H1 (cell line): ENCODE measurements around the gene PANX1. TPM values are rescaled to one million over a fixed set of nuclear protein-coding genes. Genes with fewer than 3 reads are reported as not detected.

Experiments used
- CHD7 ChIP-seq: fragments of 300-600 bp; sonication (generic); IDR thresholded peaks from 2 replicates; pipeline ENCODE4 v1.7.1; 2012; ENCODE audit warnings: low read length, moderate library complexity, mild to moderate bottlenecking, inconsistent platforms; ENCODE audit not compliant: insufficient replicate concordance
- EZH2 ChIP-seq: fragments of 200-600 bp; sonication (generic); IDR thresholded peaks from 2 replicates; pipeline ENCODE4 v1.7.1; 2012; ENCODE audit warnings: low read depth, mild to moderate bottlenecking, moderate library complexity, low read length, inconsistent platforms; ENCODE audit not compliant: severe bottlenecking
- GABPA ChIP-seq: IDR thresholded peaks from 2 replicates; pipeline ENCODE4 v1.6.1; 2011; ENCODE audit warnings: mild to moderate bottlenecking, low read length, moderate library complexity, borderline replicate concordance; ENCODE audit not compliant: insufficient read depth
- JUND ChIP-seq: IDR thresholded peaks from 2 replicates; pipeline ENCODE4 v1.6.1; 2011; ENCODE audit warnings: mild to moderate bottlenecking, improper control_type of control experiment, low read length
- NRF1 ChIP-seq: IDR thresholded peaks from 2 replicates; pipeline ENCODE4 v1.6.1; 2011; ENCODE audit warnings: mild to moderate bottlenecking, low read depth, low read length, improper control_type of control experiment
- SIN3A ChIP-seq, 2 experiments: IDR thresholded peaks in 1 of 2; conservative IDR thresholded peaks in 1 of 2; 2 replicates each; pipeline ENCODE4 v1.6.1; 2011 to 2012; ENCODE audit warnings: low read length in 2 of 2, improper control_type of control experiment in 1 of 2, low read depth in 1 of 2, mild to moderate bottlenecking in 1 of 2
- SP2 ChIP-seq: IDR thresholded peaks from 2 replicates; pipeline ENCODE4 v1.6.1; 2012; ENCODE audit warnings: mild to moderate bottlenecking, low read length, inconsistent platforms
- TBP ChIP-seq: IDR thresholded peaks from 2 replicates; pipeline ENCODE4 v1.6.1; 2011; ENCODE audit warnings: low read depth, low read length, improper control_type of control experiment
- YY1 ChIP-seq: IDR thresholded peaks from 2 replicates; pipeline ENCODE4 v1.6.1; 2011; ENCODE audit warnings: low read depth, mild to moderate bottlenecking, low read length
- polyA plus RNA-seq, 7 experiments: library from polyadenylated mRNA; depleted of rRNA in 3 of 7; stranded (reverse) in 5 of 7; unstranded in 2 of 7; fragments of >200 nt in 5 of 7; fragments of 200-250 nt in 2 of 7; gene quantifications; 1 replicate in 5 of 7; 2 replicates in 1 of 7; 4 replicates in 1 of 7; pipeline versions ENCODE4 v1.2.1 to v1.2.3, GENCODE V29; 2011 to 2013; ENCODE audit warnings: missing spikeins in 2 of 7, mixed read lengths in 2 of 7
- total RNA-seq: library from RNA; stranded (reverse); fragmentation: NEBNext Ultra II Directional; extraction: Animal tissue kit (Norgen Biotek cat#: 25700); gene quantifications from 2 replicates; pipeline ENCODE4 v1.2.1, GENCODE V29; 2021
- TF ChIP-seq, protein P1 (sequence below): IDR thresholded peaks from 2 replicates; pipeline ENCODE4 v1.6.1; 2012; ENCODE audit warnings: low read length, inconsistent platforms

Gene PANX1
- total and polyA plus RNA-seq, 2 of the 8 experiments (the other 6 are each of a cell fraction or from before 2014, with no cell fraction given), result 15.9 to 35.2 TPM

DNA sequence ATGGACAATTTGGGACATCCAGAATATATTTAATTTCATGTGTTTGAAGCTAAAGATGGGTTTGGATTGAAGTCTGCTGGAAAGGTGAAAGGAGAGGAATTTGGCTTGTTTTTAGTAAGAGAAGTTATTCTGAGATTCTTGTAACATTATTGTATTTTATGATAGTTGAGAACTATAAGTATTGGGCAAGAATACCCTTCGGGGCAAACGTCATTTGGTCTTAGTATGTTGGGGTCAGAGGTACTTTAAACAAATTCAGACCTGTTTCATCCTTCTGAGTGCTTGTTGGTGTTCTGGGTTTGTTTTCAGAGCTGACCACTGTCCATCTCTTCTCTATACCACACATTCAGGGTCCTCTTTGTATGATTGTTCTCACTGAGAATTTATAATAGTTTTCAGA lies 19.5 kb downstream of the PANX1 start (continued):
- TF ChIP-seq CHD7 (no peak), SIN3A (conservative IDR thresholded peaks at IDR 0.05 in 1 of 2, IDR thresholded peaks at IDR 0.05 in 1 of 2; ENCODE audit: low read depth in 1 of 2, low read length in 2 of 2) (no peak), TBP (no peak), JUND (no peak), NRF1 (no peak), EZH2 (no peak), GABPA (no peak), SP2 (no peak), YY1 (no peak)
- TF ChIP-seq, protein P1, sequence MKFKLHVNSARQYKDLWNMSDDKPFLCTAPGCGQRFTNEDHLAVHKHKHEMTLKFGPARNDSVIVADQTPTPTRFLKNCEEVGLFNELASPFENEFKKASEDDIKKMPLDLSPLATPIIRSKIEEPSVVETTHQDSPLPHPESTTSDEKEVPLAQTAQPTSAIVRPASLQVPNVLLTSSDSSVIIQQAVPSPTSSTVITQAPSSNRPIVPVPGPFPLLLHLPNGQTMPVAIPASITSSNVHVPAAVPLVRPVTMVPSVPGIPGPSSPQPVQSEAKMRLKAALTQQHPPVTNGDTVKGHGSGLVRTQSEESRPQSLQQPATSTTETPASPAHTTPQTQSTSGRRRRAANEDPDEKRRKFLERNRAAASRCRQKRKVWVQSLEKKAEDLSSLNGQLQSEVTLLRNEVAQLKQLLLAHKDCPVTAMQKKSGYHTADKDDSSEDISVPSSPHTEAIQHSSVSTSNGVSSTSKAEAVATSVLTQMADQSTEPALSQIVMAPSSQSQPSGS, result no peak
